MM.1S (cell line): Measurements from ENCODE around the gene NSD1.

Experiments used
- DNase-seq: peaks from one replicate; pipeline ENCODE4 v3.0.0-alpha.2; 2015
- H2AFZ ChIP-seq: fragments of 300-600 bp; sonication (generic); 2 replicates; pipeline ENCODE4 v1.6.0; 2016; ENCODE audit warnings: antibody characterized with exemption, low read length
- H3F3A ChIP-seq: fragments of 300-600 bp; sonication (generic); 2 replicates; pipeline ENCODE4 v1.6.1; 2016; ENCODE audit warnings: mild to moderate bottlenecking, antibody characterized with exemption, low read length, moderate library complexity, mixed read lengths; ENCODE audit not compliant: insufficient read depth
- H3K27ac ChIP-seq: fragments of 300-600 bp; sonication (generic); 2 replicates; pipeline ENCODE4 v1.5.1; 2016; ENCODE audit warnings: mild to moderate bottlenecking, low read length
- H3K27me3 ChIP-seq: fragments of 300-600 bp; sonication (generic); replicated peaks from 2 replicates; pipeline ENCODE4 v1.6.0; 2016; ENCODE audit warnings: low read length; ENCODE audit not compliant: insufficient read depth
- H3K36me3 ChIP-seq: fragments of 300-600 bp; sonication (generic); replicated peaks from 2 replicates; pipeline ENCODE4 v1.6.1; 2016; ENCODE audit warnings: mild to moderate bottlenecking, low read length, mixed read lengths; ENCODE audit not compliant: insufficient read depth
- H3K4me1 ChIP-seq: fragments of 300-600 bp; sonication (generic); 2 replicates; pipeline ENCODE4 v1.6.1; 2016; ENCODE audit warnings: low read length, mixed read lengths
- H3K4me2 ChIP-seq: fragments of 300-600 bp; sonication (generic); 2 replicates; pipeline ENCODE4 v1.6.0; 2016; ENCODE audit warnings: low read depth, low read length
- H3K4me3 ChIP-seq: fragments of 300-600 bp; sonication (generic); 2 replicates; pipeline ENCODE4 v1.5.1; 2016; ENCODE audit warnings: low read length, mixed read lengths
- H3K79me2 ChIP-seq: fragments of 300-600 bp; sonication (generic); 2 replicates; pipeline ENCODE4 v1.6.1; 2016; ENCODE audit warnings: mixed run types, low read length, mixed read lengths
- H3K9ac ChIP-seq: fragments of 300-600 bp; sonication (generic); 2 replicates; pipeline ENCODE4 v1.6.1; 2016; ENCODE audit warnings: low read length, mixed read lengths
- H3K9me2 ChIP-seq: fragments of 300-600 bp; sonication (generic); replicated peaks from 2 replicates; pipeline ENCODE4 v1.6.1; 2016; ENCODE audit warnings: mild to moderate bottlenecking, low read length, mixed read lengths; ENCODE audit not compliant: insufficient read depth
- H3K9me3 ChIP-seq: fragments of 300-600 bp; sonication (generic); replicated peaks from 2 replicates; pipeline ENCODE4 v1.6.1; 2016; ENCODE audit warnings: mild to moderate bottlenecking, low read length, mixed read lengths; ENCODE audit not compliant: insufficient read depth
- H4K20me1 ChIP-seq: fragments of 300-600 bp; sonication (generic); 2 replicates; pipeline ENCODE4 v1.6.1; 2016; ENCODE audit warnings: mild to moderate bottlenecking, low read length, moderate library complexity, mixed read lengths; ENCODE audit not compliant: insufficient read depth
- CTCF ChIP-seq: fragments of 300-600 bp; sonication (generic); IDR thresholded peaks from 2 replicates; pipeline ENCODE4 v1.5.1; 2016; ENCODE audit warnings: antibody characterized with exemption, low read length, mixed read lengths
- EZH2 ChIP-seq: fragments of 300-600 bp; sonication (generic); optimal IDR thresholded peaks from 2 replicates; pipeline ENCODE3; 2017; ENCODE audit warnings: low read depth, mild to moderate bottlenecking, antibody characterized with exemption, low read length, mixed read lengths
- EZH2phosphoT487 ChIP-seq: fragments of 300-600 bp; sonication (generic); IDR thresholded peaks from 2 replicates; pipeline ENCODE4 v1.6.1; 2018; ENCODE audit warnings: antibody characterized with exemption, low read length

NSD1 gene

GRCh38 chr5:177131352-177132135 lies 2.0 kb upstream of the NSD1 start:
- no peaks in the 10 kb centered on the region for H3K9me3 ChIP-seq
- H3K4me3 ChIP-seq, result no peak overlapping the region
- peaks cover 3% of the 10 kb centered on the region; the same call in 1 of the 2 replicates for H3K36me3 ChIP-seq
- no peak overlapping the region for H3K27ac ChIP-seq
- peaks cover 25% of the 10 kb centered on the region for H3K4me1 ChIP-seq
- H3K9me2 ChIP-seq, result no peaks in the 10 kb centered on the region
- H3F3A ChIP-seq, result peaks cover 10% of the 10 kb centered on the region; the same call in 1 of the 2 replicates
- H3K9ac ChIP-seq, result no peak overlapping the region
- H3K27me3 ChIP-seq, result no peaks in the 10 kb centered on the region
- H4K20me1 ChIP-seq, result no peaks in the 10 kb centered on the region
- no peak overlapping the region for H3K4me2 ChIP-seq
- no peak for DNase-seq
- H3K79me2 ChIP-seq, result peaks cover 19% of the 10 kb centered on the region
- H2AFZ ChIP-seq, result no peak overlapping the region
- TF ChIP-seq EZH2 (no peak), CTCF (no peak), EZH2phosphoT487 (no peak)

- TF ChIP-seq EZH2, result no peak
- TF ChIP-seq CTCF, result no peak
- no peaks in the 10 kb centered on the region for H3K9me2 ChIP-seq
- peaks cover 3% of the 10 kb centered on the region; the same call in 1 of the 2 replicates for H3K36me3 ChIP-seq
- H2AFZ ChIP-seq, result peak overlapping the region; percentile 72
- H3K4me3 ChIP-seq, result no peak overlapping the region
- H3K27me3 ChIP-seq, result no peaks in the 10 kb centered on the region
- H4K20me1 ChIP-seq, result no peaks in the 10 kb centered on the region
- peaks cover 25% of the 10 kb centered on the region for H3K4me1 ChIP-seq
- DNase-seq, result no peak
- peaks cover 10% of the 10 kb centered on the region; the same call in 1 of the 2 replicates for H3F3A ChIP-seq
- no peak overlapping the region for H3K9ac ChIP-seq
- peaks cover 28% of the 10 kb centered on the region for H3K79me2 ChIP-seq
- no peak overlapping the region for H3K27ac ChIP-seq
- H3K9me3 ChIP-seq, result no peaks in the 10 kb centered on the region
- H3K4me2 ChIP-seq, result no peak overlapping the region
Measured at GRCh38 chr5:177132136-177133095, 1.2 kb upstream of the NSD1 start.

- Histone ChIP-seq H3K9me2 (no peaks in the 10 kb centered on the region), H3K4me3 (peak overlapping the region; percentile 93), H3K9ac (peak overlapping the region; percentile 89), H3K36me3 (peaks cover 3% of the 10 kb centered on the region; the same call in 1 of the 2 replicates), H3K4me1 (peaks cover 17% of the 10 kb centered on the region), H3K4me2 (peak overlapping the region; percentile 90), H2AFZ (peak overlapping the region; percentile 83), H3K79me2 (peaks cover 42% of the 10 kb centered on the region), H3K27ac (peak overlapping the region; percentile 28; the same call in 1 of the 2 replicates), H4K20me1 (no peaks in the 10 kb centered on the region), H3K9me3 (no peaks in the 10 kb centered on the region), H3K27me3 (no peaks in the 10 kb centered on the region), H3F3A (peaks cover 10% of the 10 kb centered on the region; the same call in 1 of the 2 replicates)
- no peak for TF ChIP-seq EZH2
- no peak for TF ChIP-seq CTCF
- no peak for TF ChIP-seq EZH2phosphoT487
- DNase-seq, result peak; percentile 42
Measured at GRCh38 chr5:177133853-177134696, 502 bp downstream of the NSD1 start.
